ENCODE measurements around the gene LPAR2. TPM values are rescaled to one million over a fixed set of nuclear protein-coding genes. Genes with fewer than 3 reads are reported as not detected.
A peak's percentile ranks its signal among the peaks of the same experiment; 100 is the strongest.

The LPAR2 gene
- total and polyA plus RNA-seq, 2 of the 13 experiments (the other 11 are each of a cell fraction or from before 2014, with no cell fraction given): 0.86 to 3.6 TPM

DNA sequence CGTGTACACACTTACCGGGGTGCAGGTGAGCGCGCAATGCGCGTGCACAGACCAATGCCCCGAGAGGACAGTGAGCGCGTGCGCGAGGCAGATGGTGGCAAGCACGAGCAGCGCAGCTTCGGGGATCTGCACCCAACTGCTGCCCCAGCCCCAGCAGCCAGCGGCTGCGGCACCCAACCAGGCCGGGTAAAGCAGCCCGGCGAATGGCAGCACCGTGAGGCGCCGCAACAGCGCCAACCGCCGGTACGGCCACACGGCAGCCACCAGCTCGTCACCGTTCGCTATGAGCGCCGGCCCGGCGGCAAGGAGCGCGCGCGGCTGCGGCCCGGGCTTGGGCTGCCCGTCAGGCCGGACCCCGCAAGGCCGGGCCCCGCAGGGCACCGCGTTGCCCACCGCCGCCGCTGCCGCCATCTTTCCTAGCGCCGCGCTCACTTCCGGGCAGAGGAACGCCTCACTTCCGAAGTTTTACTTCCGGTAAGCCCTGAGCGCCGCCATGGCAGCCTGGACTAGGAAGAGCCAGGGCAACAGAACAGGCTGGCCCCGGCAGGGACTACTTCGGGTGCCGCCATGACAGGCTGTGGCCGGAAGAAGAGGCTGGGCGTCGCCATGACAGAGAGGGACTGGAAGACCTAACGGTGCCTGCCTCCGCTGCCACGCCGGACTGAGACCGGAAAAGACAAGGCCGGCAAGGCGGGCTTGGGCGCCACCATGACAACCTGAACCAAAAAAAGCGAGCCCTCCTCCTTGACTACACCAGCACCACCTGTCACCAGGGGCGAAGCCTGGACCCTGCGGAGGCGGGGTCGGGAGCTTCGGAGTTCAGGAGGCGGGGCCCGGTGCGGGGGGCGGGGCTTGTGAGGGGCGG lies 35.5 kb upstream of the LPAR2 start, which contains the start of gene ATP13A1 (continued):
- TF ChIP-seq, protein P1, sequence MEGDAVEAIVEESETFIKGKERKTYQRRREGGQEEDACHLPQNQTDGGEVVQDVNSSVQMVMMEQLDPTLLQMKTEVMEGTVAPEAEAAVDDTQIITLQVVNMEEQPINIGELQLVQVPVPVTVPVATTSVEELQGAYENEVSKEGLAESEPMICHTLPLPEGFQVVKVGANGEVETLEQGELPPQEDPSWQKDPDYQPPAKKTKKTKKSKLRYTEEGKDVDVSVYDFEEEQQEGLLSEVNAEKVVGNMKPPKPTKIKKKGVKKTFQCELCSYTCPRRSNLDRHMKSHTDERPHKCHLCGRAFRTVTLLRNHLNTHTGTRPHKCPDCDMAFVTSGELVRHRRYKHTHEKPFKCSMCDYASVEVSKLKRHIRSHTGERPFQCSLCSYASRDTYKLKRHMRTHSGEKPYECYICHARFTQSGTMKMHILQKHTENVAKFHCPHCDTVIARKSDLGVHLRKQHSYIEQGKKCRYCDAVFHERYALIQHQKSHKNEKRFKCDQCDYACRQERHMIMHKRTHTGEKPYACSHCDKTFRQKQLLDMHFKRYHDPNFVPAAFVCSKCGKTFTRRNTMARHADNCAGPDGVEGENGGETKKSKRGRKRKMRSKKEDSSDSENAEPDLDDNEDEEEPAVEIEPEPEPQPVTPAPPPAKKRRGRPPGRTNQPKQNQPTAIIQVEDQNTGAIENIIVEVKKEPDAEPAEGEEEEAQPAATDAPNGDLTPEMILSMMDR (CRISPR knock-in tag; IDR thresholded peaks at IDR 0.05): 0 out of 2 replicates have a peak, but pooled peaks have one; percentile 13
- TF ChIP-seq CENPT (CRISPR knock-in tag; IDR thresholded peaks at IDR 0.05; ENCODE audit: low read depth) (peak; percentile 68; the same call in 1 of the 2 replicates), ZNF138 (CRISPR knock-in tag; IDR thresholded peaks at IDR 0.05; ENCODE audit: low read depth) (no peak), ZNF839 (CRISPR knock-in tag; IDR thresholded peaks at IDR 0.05; ENCODE audit: borderline replicate concordance) (peak; percentile 71; the same call in 1 of the 2 replicates), NFKB2 (CRISPR knock-in tag; IDR thresholded peaks at IDR 0.05; ENCODE audit: borderline replicate concordance) (no peak), CHD2 (IDR thresholded peaks at IDR 0.05; ENCODE audit: low read depth, low read length) (peak; percentile 13; the same call in 1 of the 2 replicates), SMAD3 (CRISPR knock-in tag; IDR thresholded peaks at IDR 0.05) (peak; percentile 34; the same call in 1 of the 2 replicates), ZNF160 (CRISPR knock-in tag; IDR thresholded peaks at IDR 0.05) (0 out of 2 replicates have a peak, but pooled peaks have one; percentile 21), ZNF143 (CRISPR knock-in tag; IDR thresholded peaks at IDR 0.05) (peak; percentile 63; the same call in 1 of the 2 replicates), FOXA1 (IDR thresholded peaks at IDR 0.05) (no peak), FOXA1 (CRISPR knock-in tag; IDR thresholded peaks at IDR 0.05) (0 out of 2 replicates have a peak, but pooled peaks have one; percentile 14), IRF2 (CRISPR knock-in tag; IDR thresholded peaks at IDR 0.05) (peak; percentile 69; the same call in 1 of the 2 replicates), NFRKB (IDR thresholded peaks at IDR 0.05) (peak; percentile 98), HOXA3 (CRISPR knock-in tag; IDR thresholded peaks at IDR 0.05) (peak; percentile 98), GATA4 (IDR thresholded peaks at IDR 0.05; ENCODE audit: borderline replicate concordance, low read depth) (peak; percentile 44; the same call in 1 of the 2 replicates), RFXANK (CRISPR knock-in tag; IDR thresholded peaks at IDR 0.05) (no peak)
- TF ChIP-seq, protein P2, sequence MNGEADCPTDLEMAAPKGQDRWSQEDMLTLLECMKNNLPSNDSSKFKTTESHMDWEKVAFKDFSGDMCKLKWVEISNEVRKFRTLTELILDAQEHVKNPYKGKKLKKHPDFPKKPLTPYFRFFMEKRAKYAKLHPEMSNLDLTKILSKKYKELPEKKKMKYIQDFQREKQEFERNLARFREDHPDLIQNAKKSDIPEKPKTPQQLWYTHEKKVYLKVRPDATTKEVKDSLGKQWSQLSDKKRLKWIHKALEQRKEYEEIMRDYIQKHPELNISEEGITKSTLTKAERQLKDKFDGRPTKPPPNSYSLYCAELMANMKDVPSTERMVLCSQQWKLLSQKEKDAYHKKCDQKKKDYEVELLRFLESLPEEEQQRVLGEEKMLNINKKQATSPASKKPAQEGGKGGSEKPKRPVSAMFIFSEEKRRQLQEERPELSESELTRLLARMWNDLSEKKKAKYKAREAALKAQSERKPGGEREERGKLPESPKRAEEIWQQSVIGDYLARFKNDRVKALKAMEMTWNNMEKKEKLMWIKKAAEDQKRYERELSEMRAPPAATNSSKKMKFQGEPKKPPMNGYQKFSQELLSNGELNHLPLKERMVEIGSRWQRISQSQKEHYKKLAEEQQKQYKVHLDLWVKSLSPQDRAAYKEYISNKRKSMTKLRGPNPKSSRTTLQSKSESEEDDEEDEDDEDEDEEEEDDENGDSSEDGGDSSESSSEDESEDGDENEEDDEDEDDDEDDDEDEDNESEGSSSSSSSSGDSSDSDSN (CRISPR knock-in tag; IDR thresholded peaks at IDR 0.05): peak; percentile 71
- TF ChIP-seq, protein P3, sequence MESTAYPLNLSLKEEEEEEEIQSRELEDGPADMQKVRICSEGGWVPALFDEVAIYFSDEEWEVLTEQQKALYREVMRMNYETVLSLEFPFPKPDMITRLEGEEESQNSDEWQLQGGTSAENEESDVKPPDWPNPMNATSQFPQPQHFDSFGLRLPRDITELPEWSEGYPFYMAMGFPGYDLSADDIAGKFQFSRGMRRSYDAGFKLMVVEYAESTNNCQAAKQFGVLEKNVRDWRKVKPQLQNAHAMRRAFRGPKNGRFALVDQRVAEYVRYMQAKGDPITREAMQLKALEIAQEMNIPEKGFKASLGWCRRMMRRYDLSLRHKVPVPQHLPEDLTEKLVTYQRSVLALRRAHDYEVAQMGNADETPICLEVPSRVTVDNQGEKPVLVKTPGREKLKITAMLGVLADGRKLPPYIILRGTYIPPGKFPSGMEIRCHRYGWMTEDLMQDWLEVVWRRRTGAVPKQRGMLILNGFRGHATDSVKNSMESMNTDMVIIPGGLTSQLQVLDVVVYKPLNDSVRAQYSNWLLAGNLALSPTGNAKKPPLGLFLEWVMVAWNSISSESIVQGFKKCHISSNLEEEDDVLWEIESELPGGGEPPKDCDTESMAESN (CRISPR knock-in tag; conservative IDR thresholded peaks at IDR 0.05): peak; percentile 50; the same call in 1 of the 2 replicates
- TF ChIP-seq, protein P4, sequence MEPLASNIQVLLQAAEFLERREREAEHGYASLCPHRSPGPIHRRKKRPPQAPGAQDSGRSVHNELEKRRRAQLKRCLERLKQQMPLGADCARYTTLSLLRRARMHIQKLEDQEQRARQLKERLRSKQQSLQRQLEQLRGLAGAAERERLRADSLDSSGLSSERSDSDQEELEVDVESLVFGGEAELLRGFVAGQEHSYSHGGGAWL (CRISPR knock-in tag; IDR thresholded peaks at IDR 0.05): peak; percentile 77
- TF ChIP-seq, protein P5, sequence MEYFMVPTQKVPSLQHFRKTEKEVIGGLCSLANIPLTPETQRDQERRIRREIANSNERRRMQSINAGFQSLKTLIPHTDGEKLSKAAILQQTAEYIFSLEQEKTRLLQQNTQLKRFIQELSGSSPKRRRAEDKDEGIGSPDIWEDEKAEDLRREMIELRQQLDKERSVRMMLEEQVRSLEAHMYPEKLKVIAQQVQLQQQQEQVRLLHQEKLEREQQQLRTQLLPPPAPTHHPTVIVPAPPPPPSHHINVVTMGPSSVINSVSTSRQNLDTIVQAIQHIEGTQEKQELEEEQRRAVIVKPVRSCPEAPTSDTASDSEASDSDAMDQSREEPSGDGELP (IDR thresholded peaks at IDR 0.05; ENCODE audit: borderline replicate concordance, low read depth): no peak; the same call in 1 of the 2 replicates
- TF ChIP-seq, protein P6, sequence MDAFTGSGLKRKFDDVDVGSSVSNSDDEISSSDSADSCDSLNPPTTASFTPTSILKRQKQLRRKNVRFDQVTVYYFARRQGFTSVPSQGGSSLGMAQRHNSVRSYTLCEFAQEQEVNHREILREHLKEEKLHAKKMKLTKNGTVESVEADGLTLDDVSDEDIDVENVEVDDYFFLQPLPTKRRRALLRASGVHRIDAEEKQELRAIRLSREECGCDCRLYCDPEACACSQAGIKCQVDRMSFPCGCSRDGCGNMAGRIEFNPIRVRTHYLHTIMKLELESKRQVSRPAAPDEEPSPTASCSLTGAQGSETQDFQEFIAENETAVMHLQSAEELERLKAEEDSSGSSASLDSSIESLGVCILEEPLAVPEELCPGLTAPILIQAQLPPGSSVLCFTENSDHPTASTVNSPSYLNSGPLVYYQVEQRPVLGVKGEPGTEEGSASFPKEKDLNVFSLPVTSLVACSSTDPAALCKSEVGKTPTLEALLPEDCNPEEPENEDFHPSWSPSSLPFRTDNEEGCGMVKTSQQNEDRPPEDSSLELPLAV (CRISPR knock-in tag; conservative IDR thresholded peaks at IDR 0.05; ENCODE audit: low read depth): no peak

Measured in HepG2 (cell line).